Fibroblast of skin of left biceps (primary cell): ENCODE data around the gene EIF4A3.

Source experiments
- DNase-seq, 2 experiments: peaks; one replicate each; pipeline ENCODE4 v3.0.0-alpha.2; 2013; ENCODE audit warnings: low read depth in 2 of 2

Gene EIF4A3

DNA sequence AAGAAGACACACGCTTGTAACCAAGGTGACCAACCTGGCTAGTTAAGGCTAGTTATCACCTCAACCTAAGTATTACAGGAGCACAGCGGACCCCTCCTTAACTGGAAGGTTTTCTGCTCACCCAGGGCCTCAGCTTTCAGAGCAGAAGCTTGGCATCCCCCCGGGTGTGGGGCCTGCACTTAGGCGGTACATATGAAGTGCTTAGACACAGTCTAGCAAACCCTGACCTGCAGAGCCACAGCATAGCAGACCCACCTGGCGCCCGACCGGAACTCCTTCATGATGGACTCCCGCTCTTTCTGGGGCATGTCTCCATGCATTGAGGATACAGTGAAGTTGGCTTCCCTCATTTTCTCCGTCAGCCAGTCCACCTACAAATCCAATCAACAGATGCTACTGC lies 9.8 kb downstream of the EIF4A3 start:
- DNase-seq = no peak

DNA sequence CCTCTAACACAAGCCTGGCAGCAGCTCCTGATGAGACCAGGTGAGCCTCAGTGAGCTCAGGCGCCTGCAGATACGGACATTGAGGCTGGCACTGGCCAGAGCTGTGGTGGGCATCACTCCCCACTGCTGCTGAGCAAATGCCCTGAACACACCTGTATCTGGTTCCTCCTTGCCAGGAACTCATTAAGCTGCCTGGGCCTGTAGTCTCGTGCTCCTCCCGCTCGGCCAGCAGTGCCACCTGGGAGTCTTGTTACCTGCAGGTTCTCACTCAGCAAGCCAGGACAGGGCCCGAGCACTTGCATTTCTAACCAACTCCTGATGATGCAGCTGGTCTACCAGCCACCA lies 13.3 kb downstream of the EIF4A3 start:
- no peak for DNase-seq

DNA sequence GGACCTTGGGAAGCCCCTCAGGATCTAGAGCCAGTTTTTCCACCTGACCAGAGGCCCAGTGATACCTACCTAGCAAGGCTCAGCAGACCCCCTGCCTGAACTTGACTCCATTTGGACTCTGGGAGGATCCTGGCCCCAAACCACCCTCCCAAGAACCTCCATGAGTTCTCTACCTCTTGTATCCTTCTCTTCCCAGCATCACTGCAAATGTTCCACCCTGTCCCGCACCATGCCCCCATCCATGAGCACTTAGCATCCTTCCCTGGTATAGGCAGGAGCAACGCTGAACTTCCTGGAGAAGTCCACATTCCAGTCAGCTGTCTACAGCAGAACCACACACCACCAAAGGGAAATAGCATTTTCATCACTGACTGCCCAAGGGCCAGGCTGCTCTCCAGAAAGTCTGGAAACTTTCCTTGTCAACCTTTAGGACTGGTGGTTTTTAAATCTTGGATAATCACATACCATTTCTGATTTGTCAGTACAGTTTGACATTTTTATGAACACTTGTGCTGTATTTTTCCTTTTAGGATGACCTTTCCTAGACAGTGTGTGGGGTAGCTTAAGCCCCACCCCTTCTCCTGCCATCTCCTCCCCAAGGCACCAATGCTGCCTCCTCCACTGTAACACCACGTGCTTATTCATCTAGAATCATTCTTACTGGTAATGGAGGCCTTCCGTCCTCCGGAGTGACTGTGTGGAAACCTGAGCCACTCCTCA lies 13.9 kb downstream of the EIF4A3 start:
- no peak for DNase-seq

DNA sequence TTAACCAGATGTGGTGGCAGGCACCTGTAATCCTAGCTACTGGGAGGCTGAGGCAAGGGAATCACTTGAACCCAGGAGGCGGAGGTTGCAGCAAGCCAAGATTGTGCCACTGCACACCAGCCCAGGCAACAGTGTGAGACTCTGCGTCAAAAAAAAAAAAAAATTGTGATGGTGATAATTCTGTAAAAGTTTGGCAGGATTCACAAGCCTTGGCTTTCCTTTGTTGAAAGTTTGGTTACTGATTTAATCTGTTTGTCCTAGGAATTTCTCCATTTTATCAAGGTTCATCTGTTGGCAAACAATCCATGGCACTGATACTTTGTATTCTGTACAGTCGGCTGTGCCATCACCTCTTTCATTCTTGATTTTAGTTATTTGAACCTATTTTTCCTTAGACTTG lies 15.9 kb downstream of the EIF4A3 start:
- DNase-seq = no peak

DNA sequence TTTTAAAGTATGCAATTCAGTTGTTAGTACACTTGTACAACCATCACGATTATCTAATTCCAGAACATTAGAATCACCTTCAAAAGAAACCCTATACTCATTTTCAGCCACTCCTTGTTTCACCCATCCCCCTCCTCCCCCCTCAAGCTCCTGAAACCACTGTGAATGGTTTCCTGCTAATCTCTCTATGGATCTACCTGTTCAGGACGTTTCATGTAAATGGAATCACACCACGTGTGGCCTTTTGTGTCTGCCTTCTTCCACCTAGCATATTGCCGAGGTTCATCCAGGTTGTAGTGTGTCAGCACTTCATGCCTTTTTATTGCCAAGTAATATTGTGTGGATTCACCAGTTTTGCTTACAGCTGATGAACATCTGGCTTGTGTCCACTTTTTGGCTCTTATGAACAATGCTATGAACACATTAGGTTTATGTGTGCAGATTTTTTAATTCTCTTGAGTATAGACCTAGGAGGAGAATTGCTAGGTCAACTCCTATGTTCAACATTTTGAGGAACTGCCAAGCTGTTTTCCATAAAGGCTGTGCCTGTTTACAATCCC lies 17.8 kb downstream of the EIF4A3 start:
- no peak for DNase-seq

DNA sequence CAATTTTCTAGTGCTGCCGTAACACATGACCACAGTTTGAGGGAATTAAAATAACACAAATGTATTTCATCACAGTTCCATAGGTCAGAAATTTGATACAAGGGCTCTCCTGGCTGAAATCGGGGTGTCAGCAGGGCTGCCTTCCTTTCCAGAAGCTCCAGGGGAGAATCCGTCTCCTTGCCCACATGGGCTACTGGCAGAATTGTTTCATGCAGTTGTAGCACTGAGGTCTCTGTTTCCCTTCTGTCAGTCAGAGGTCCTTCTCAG lies 20.5 kb downstream of the EIF4A3 start:
- no peak for DNase-seq

DNA sequence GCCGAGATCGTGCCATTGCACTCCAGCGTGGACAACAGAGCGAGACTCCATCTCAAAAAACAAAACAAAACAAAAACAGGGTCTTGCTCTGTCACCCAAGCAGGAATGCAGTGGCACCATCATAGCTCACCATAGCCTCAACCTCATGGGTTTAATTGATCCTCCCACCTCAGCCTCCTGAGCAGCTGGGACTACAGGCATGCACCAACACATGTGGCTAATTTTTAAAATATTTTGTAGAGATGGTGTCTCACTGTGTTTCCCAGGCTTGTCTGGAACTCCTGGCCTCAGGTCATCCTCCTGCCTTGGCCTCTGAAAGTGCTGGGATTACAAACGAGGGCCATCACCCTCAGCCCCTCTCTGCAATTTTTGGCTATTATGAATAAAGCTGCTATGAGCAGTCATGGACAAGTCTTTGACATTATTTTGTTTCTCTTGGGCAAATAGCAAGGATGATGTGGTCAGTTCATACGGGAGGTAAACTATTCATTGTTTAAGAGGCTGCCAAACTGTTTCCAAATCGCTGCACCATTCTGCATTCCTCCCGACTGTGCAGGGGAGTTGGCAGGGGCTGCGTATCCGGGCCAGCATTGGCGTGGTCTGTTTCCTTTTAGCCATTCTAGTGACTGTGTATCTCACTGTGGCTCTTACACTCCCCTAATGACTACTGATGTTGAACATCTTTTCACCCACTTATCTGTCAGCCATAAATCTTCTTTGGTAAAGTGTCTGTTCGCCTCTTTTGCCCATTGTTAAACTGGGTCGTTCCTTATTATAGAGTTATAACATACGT lies 21.1 kb downstream of the EIF4A3 start:
- peak; percentile 49 to 52 for DNase-seq

DNA sequence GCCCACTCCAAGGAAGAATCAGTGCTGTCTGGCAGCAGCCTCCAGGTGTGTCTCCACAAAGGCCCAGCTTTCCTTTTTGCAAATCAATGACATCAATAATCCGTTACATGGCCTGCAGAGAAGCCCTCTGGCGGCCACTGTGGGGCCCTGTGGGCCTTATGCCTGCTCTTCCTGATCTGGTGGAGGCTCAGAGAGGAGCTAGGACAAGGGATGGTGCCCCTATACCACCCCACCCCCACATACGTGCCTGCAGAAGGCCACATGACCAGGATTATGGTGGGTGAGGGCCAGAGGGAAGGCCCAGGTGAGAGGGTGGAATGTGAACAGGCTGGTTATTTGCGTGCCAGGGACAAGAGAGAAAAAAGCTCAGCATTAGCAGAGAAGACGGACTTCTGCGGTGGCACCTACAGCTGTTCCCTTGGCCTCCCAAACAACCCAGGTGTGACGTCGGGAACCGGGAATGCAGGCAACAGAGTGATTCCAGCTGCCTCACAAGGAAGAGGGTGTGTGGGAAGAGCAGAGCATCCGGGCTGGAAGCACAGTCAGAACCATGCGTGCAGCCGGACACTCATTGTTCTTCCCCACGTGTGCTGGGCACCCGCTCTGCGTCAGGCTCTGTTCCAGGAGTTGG lies 22.5 kb downstream of the EIF4A3 start:
- DNase-seq = no peak

DNA sequence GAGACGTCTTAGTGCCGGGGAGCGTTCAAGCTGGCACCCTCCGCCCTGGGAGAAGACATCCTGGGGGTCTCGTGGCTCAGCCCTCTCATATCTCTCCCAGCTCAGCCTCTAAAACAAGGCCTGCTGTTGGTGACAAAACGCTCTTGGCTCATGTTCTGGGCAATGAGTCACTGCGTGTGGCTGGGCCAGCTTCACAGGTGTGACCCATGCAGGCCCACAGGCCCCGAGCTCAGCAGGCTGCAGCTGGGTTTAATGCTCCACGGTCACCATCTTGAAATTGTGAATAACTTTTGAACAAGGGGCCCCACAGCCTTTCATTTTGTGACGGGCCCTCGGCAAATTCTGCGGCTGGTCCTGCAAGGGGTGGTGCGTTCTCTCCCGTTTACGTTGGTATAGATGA lies 23.1 kb downstream of the EIF4A3 start:
- no peak for DNase-seq

DNA sequence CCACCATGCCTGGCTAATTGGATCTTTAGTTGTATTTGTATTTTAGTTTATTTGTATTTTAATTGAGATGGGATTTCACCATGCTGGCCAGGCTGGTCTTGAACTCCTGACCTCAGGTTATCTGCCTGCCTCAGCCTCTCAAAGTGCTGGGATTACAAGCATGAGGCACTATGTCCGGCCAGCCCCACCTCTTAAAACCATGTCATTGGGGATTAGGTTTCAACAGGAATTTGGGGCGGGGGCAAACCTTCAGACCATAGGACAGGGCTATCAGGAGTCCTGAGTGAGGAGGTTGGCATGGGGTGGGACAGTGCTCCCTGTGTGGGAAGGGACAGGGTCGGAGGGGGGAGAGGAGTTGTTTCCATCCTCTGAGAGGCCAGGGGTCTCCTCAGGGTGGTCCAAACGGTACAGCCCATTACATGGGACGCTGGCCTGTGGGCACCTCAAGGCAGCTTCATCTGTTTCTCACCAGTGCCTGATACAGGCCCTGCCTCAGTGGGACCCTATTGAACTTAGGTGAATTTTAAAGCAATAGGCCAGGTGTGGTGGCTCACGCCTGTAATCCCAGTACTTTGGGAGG lies 23.9 kb downstream of the EIF4A3 start:
- no peak for DNase-seq

DNA sequence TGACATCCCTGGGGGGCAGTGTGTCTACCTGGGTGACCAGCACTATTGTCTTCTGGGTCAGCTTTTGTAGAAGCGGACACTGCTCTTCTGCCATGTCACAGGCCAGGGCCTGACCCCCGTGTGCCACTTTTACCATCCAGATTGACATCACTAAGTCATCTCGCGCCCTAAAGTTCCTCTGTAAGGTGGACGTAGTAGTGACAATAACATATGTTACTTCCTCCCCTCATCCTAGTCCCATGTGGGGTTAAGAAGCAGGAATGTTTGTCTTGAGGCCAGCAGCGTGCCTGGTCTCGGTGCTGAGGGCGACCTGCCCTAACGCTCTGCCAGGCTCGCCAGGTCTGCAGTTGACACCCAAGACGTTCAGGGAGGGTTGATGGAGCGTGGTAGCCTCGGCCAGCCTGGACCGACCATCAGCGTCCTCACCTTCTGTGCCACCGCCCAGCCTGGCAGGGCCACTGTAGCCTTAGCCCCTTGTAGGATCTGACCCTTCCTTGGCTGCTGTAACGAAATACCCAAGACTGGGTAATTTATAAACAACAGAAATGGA lies 24.8 kb downstream of the EIF4A3 start:
- DNase-seq = no peak

DNA sequence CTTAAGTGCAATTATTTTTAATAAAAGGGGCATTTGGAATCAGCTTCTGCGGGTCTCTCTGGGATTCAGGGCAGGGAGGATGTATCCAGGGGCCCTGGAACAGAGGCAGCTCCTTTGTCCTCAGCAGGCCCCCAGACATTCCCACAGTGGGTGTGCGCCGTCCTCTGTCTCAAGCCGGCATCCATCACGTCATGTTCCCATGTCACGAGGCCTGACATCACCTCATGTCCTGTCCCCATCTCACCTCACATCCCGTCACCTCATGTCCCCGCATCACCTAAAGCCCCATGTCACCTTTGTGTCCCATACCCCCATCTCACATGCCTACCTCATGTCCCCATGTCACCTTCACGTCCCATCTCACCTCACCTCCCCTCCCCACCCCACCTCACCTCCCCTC lies 27.1 kb downstream of the EIF4A3 start:
- DNase-seq = no peak

DNA sequence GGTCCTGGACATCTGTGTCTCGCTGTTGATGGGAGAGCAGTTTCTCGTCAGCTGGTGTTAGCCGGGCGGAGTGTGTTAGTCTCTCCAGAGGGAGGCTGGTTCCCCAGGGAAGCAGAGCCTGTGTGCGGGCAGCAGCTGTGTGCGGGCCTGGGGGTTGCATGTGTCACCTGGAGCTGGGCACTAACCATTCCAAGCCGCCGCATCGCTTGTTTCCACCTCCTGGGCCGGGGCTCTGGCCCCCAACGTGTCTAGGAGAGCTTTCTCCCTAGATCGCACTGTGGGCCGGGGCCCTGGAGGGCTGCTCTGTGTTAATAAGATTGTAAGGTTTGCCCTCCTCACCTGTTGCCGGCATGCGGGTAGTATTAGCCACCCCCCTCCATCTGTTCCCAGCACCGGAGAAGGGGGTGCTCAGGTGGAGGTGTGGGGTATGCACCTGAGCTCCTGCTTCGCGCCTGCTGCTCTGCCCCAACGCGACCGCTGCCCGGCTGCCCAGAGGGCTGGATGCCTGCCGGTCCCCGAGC lies 27.6 kb downstream of the EIF4A3 start:
- no peak for DNase-seq

DNA sequence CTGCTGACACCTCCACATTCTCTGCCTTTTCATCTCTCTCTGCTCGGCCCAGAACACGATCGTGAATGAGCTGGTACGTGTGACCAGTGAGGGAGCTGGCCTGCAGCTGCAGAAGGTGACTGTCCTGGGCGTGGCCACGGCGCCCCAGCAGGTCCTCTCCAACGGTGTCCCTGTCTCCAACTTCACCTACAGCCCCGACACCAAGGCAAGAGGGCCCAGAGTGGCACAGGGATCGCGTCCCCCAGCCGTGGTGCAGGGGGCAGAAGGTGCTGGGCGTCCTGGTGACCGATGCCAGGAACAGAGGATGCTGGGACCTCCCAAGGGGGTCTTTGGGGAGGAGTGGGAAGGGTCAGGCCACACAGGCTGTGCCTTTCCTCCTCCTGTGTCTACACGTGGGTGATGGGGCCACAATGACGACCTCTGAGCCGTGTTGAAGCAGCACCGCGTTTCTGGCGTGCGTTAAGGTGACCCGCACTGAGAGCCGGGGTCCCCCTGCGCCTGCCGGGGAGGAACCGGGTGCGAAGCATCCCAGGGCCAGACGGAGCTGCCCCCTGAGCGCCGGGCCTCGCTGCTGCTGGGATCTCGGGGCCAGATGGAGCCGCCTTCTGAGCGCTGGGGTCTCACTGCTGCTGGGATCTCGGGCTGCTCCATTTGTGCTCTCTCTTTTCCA lies 28.2 kb downstream of the EIF4A3 start:
- no peak for DNase-seq

DNA sequence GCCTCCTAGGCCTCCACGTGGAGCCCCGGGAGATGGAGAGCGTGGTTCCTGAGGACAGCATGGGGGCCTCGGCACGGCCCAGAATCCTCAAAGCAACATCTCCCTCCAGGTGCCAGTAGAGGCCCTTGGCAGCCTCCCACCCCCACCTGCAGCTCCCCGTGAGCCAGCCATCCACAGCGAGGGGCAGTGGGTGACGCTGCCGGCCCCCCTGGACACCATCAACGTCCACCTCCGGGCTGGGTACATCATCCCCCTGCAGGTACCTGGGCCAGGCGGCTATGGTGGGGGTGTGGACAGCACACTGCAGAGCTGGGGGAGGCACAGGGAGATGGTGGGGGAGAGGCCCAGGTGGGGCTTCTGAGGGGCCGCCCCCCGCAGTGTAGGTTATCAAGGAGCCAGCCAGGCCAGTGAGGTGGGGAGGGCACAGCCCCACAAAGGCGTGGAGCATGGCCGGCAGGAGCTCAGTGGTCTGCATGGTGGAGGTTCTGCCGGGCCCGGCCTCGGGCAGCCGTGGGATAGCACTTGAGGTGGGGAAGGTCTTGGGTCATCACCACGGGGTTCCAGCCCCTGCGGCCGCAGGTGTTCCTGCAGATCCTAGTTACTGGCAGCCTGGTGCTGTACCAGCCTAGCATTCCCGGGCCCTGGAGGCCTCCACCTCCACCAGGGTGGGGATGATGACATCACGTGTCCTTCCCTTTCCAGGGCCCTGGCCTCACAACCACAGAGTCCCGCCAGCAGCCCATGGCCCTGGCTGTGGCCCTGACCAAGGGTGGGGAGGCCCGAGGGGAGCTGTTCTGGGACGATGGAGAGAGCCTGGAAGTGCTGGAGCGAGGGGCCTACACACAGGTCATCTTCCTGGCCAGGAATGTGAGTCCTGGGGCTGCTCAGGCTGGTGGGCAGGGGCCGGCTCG lies 29.2 kb downstream of the EIF4A3 start:
- no peak for DNase-seq

DNA sequence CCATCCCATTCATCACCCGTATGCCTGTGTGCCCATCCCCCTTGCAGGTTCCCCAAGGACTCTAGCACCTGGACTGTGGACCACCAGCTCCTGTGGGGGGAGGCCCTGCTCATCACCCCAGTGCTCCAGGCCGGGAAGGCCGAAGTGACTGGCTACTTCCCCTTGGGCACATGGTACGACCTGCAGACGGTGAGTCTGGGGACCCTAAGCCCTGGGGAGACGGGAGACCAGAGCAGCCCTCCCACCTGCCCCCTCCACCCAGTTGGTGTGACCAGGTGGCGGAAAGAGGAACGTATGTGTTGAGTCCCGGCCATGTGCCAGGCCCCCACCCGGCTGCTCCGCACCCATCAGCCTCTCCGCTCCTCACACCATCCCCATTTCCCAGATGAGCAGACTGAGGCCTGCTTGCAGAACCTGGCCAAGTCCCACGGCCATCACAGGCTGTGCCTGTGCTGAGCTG lies 30.0 kb downstream of the EIF4A3 start:
- DNase-seq = no peak

DNA sequence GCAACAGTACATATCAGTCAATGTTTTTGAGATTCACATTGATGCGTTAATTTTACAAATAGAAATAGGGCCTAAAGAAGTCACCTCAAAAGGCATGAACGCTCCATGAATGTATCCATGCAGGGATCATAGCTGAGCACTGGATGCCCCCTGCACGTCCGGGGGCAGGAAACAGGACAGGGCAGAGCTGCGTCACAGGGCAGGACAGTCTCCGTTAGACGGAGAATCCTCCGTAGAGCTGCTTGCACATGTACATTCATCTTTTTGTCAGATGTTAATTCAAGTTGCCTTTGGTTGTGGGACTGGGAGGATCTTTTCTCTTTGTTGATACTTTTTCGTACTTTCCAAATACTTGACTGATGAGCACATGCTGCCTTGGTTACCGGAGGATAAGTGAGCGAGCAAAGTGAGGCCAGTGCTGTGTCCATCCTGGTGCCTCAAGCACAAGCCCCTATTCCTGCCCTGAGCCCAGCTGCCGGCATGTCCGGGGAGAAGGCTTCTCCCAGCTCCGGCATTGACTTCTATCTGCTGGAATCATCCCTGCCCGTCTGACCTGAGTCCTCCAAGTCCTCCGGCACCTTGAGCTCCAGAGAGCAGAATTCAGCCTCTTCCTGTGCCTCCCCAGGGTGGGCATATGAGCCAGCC lies 30.5 kb downstream of the EIF4A3 start:
- DNase-seq = no peak

DNA sequence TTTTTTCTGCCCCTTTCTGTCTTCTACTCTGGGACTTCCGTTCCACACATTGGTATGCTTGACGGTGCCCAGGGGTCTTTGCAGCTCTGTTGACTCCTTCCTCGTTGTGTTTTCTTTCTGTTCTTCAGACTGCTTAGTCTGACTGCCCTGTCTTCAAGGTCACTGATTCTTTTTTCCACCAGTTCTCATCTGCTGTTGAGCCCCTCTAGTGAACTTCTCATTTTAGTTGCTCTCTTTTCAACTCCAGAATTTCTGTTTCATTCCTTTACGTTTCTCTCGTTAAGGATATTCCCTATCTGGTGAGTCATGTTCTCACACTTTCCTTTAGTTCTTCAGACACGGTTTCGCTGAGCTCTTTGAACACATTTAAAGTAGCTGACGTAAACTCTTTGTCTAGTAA lies 31.8 kb downstream of the EIF4A3 start:
- no peak for DNase-seq

DNA sequence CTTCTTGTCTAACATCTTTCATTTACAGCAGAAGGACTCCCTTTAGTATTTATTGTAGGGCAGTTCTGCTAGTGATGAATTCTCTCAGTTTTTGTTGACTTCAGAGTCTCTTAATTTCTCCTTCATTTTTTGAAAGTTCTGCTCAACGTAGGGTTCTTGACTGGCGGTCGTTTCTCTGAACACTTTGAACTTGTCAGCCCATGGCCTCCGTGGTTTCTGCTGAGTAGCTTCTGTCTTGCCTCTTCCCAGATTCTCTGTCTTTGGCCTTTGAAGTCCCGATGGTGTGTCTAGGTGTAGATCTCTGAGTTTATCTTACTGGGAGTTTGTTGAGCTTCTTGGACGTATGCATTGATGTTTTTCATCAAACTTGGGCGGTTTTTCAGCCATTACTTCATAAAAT lies 32.2 kb downstream of the EIF4A3 start:
- no peak for DNase-seq

DNA sequence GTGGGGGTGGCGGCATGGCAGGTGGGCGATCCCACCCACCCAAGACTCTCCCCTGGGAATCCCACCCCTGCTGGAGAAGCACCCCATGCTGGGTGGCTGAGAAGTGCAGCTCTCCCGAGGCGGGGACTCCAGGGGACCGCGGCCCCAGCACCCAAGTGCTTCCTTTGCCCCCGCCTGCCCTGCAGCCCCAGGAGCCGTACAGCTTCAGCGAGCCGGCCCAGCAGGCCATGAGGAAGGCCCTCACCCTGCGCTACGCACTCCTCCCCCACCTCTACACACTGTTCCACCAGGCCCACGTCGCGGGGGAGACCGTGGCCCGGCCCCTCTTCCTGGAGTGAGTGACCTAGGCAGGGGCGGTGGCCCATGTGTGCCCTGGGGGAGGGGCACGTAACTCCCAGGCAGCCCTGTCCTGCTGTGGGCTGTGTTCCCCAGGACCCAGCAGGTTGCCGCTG lies 33.9 kb downstream of the EIF4A3 start:
- DNase-seq = no peak
